Small intestine (tissue), 7 donors: ENCODE results near the gene PRPF19. TPM values are rescaled to one million over a fixed set of nuclear protein-coding genes. Genes with fewer than 3 reads are reported as not detected.
A peak's percentile ranks its signal among the peaks of the same experiment; 100 is the strongest.

ENCODE experiments used
- DNase-seq, 2 donors: peaks; one replicate each; pipeline versions ENCODE4 v3.0.0 to v3.0.0-alpha.2; 2013
- FAIRE-seq: peaks from 2 replicates; lab custom pipeline; 2012; peaks lifted over from hg19 to GRCh38; lab: Jason Lieb, UNC
- H3K27ac ChIP-seq, 3 donors: one replicate each; pipeline ENCODE4 v1.5.1; 2013; ENCODE audit warnings: low read length in 2 of 3, mild to moderate bottlenecking in 2 of 3, control low read depth in 1 of 3, inconsistent platforms in 1 of 3, low read depth in 1 of 3, moderate library complexity in 1 of 3
- H3K27me3 ChIP-seq, 3 donors: one replicate each; pipeline ENCODE4 v1.6.1; 2013; ENCODE audit warnings: low read length in 3 of 3, inconsistent platforms in 1 of 3; ENCODE audit not compliant: control insufficient read depth in 3 of 3, insufficient read depth in 3 of 3
- H3K36me3 ChIP-seq, 3 donors: one replicate each; pipeline ENCODE4 v1.6.1; 2013; ENCODE audit warnings: low read length in 3 of 3, inconsistent platforms in 1 of 3, low read depth in 1 of 3, mild to moderate bottlenecking in 1 of 3, moderate library complexity in 1 of 3; ENCODE audit not compliant: control insufficient read depth in 3 of 3, insufficient read depth in 2 of 3
- H3K4me1 ChIP-seq, 3 donors: one replicate each; pipeline ENCODE4 v1.6.1; 2013; ENCODE audit warnings: low read length in 2 of 3, inconsistent platforms in 1 of 3, low read depth in 1 of 3, mild to moderate bottlenecking in 1 of 3, moderate library complexity in 1 of 3; ENCODE audit not compliant: control insufficient read depth in 3 of 3, insufficient read depth in 2 of 3
- H3K4me3 ChIP-seq, 3 donors: one replicate each; pipeline ENCODE4 v1.5.1; 2013; ENCODE audit warnings: low read length in 3 of 3, control low read depth in 1 of 3, inconsistent platforms in 1 of 3, low read depth in 1 of 3, mild to moderate bottlenecking in 1 of 3, moderate library complexity in 1 of 3
- H3K9me3 ChIP-seq, 2 donors: one replicate each; pipeline ENCODE4 v1.6.1; 2013; ENCODE audit warnings: low read depth in 1 of 2, low read length in 1 of 2; ENCODE audit not compliant: control insufficient read depth in 2 of 2, insufficient read depth in 1 of 2
- WGBS, 3 donors: extraction: QIAGEN DNeasy Blood & Tissue Kit; methylation state at CpG; one replicate each; pipeline ENCODE4 v1.1.7; 2013; 5-methylcytosine and 5-hydroxymethylcytosine counted together
- polyA plus RNA-seq, 4 donors: library from polyadenylated mRNA; stranded (reverse) in 3 of 4; unstranded in 1 of 4; fragments of 200-250 nt in 3 of 4; fragments of 120-200 nt in 1 of 4; gene quantifications; one replicate each; pipeline versions ENCODE4 v1.2.1 to v1.2.3, GENCODE V29; 2013
- donor health status: healthy with polysubstance abuse.
- donor health status: control.
- donor health status: control.
- donor health status: Bipolar disorder and iron deficiency.
- donor health status: healthy.

PRPF19 gene
- polyA plus RNA-seq, 4 donors = 47.9 to 103 (median 80.7) TPM

DNA sequence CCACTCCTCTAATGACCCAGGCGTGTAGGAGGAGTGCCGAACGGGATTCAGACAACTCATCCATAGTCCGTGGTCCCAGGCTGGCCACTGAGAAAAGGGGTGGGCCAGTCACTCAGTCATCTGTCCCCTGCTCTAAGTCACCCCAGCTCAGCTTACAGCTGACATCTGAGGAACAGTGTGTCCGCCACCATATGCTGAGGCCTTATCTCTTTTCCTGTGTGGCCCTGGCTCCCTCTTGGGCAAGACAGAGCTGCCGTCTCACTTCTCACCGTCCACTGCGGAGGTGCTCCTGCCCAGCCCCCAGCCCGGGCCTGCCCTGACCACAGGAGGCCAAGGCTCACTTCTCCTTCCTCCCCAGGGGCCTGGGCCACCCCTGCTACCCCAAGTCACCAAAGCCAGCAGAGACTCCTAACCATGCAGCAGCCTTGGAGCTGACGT, 57.7 kb downstream of the PRPF19 start:
- WGBS, 3 donors = 77 to 88% (median 86%) methylated on average over 10 of the region's 10 CpGs
- Histone ChIP-seq H3K4me3 (no peak overlapping the region), H3K4me1 (peaks cover 5 to 42% (median 9%) of the 10 kb centered on the region in 3 donors), H3K9me3 (no peaks in the 10 kb centered on the region), H3K27ac (no peak overlapping the region), H3K36me3 (peaks cover 2 to 56% (median 7%) of the 10 kb centered on the region in 3 donors), H3K27me3 (no peaks in the 10 kb centered on the region)
- FAIRE-seq (no peak), DNase-seq (no peak)

DNA sequence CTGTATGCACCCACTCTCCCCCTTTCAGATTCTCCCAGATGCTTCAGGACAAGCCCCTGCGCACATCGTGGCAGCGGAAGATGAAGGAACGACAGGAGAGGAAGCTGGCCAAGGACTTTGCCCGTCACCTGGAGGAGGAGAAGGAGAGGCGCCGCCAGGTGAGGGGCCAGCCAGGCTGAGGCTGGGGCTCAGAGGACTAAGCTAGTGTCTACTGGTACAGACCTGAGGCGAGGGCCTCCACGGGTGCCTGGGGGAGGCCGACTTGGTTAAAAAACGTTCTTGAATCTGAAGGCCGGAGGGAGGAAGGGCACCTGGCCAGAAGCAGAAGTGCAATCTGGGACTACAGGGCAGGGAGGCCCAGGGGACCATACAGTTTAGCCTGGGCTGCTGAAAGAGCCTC, 58.5 kb downstream of the PRPF19 start:
- no peak for FAIRE-seq
- 48 to 77% (median 59%) methylated on average over 12 of the region's 12 CpGs for WGBS, 3 donors

DNA sequence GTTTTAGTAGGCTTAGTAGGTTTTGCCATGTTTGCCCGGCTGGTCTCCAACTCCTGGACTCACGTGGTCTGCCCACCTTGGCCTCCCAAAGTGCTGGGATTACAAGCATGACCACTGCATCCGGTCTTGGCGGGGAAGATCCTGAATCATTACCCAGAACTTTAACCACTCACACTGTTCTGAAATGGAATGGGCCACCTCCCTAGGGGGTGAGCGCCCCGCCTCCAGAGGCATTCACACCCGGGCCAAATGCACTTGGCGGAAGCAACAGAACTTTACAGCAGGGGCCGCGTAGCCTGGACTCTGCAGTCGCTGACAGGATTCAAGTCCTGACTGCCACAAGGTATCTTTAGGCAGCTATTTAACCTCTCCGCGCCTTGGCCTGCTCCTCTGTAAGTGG, 59.1 kb downstream of the PRPF19 start:
- 44 to 68% (median 61%) methylated on average over 13 of the region's 13 CpGs for WGBS, 3 donors
- no peaks in the 10 kb centered on the region for H3K9me3 ChIP-seq
- H3K27me3 ChIP-seq = no peaks in the 10 kb centered on the region
- peaks cover 5 to 40% (median 10%) of the 10 kb centered on the region in 3 donors for H3K4me1 ChIP-seq
- peak overlapping the region in 1 of 3 donors; percentile 0 for H3K27ac ChIP-seq
- H3K4me3 ChIP-seq = no peak overlapping the region
- peaks cover 2 to 49% (median 7%) of the 10 kb centered on the region in 3 donors for H3K36me3 ChIP-seq
- FAIRE-seq (no peak), DNase-seq (peak in 1 of 2 donors; percentile 25)

More for the DNA sequence above, 58.5 kb downstream of the PRPF19 start:
- H3K4me1 ChIP-seq = peaks cover 2 to 41% (median 8%) of the 10 kb centered on the region in 3 donors
- H3K27ac ChIP-seq = peak overlapping the region in 2 of 3 donors; percentile 0 to 20
- H3K36me3 ChIP-seq = peaks cover 2 to 49% (median 7%) of the 10 kb centered on the region in 3 donors
- no peaks in the 10 kb centered on the region for H3K9me3 ChIP-seq
- H3K4me3 ChIP-seq = no peak overlapping the region
- peak in 1 of 2 donors; percentile 46 for DNase-seq
- H3K27me3 ChIP-seq = no peaks in the 10 kb centered on the region

DNA sequence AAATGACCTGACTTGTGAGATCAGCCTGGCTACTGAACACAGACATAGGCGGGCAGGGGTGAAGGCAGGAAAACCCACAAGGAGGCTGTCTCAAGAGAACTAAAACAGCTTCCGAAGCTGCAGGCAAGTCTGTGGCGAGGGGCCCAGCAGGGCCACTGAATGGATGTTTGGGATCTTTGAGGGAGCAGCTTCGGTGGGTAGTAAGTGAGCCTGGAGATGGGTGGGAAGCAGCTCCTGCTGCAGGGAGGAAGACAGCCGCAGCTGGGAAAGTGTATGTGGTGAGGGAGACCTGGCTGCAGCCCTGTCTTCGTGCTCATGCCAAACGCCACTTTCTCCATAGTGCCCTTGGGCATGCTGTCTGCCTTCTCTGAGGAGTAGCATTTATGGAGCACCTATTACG, 61.0 kb downstream of the PRPF19 start:
- peaks cover 2 to 35% (median 7%) of the 10 kb centered on the region in 3 donors for H3K36me3 ChIP-seq
- no peak overlapping the region for H3K4me3 ChIP-seq
- peaks cover 3 to 36% (median 16%) of the 10 kb centered on the region in 3 donors for H3K4me1 ChIP-seq
- FAIRE-seq (no peak), DNase-seq (no peak)
- no peaks in the 10 kb centered on the region for H3K9me3 ChIP-seq
- no peaks in the 10 kb centered on the region for H3K27me3 ChIP-seq
- WGBS, 3 donors = 79 to 93% (median 86%) methylated on average over 8 of the region's 8 CpGs
- no peak overlapping the region for H3K27ac ChIP-seq

DNA sequence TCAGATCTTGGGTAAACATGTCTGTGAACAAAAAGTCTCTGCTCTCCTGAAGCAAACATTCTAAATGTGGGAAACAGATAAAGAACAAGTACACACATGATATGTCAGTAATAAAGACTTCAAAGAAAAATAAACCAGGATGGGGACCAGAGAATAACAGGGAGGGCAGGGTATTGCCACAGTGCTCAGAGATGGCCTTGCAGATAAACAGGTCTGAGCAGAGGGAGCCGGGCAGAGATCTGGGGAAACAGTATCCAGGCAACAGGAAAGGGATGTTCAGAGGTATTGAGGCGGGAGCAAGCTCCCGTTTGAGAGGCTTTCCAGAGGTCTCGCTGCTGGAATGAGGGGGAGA, 61.5 kb downstream of the PRPF19 start:
- no peak for FAIRE-seq
- Histone ChIP-seq H3K9me3 (no peaks in the 10 kb centered on the region), H3K4me1 (peaks cover 3 to 36% (median 16%) of the 10 kb centered on the region in 3 donors), H3K27ac (no peak overlapping the region), H3K27me3 (no peaks in the 10 kb centered on the region), H3K36me3 (peaks cover 0 to 30% (median 7%) of the 10 kb centered on the region in 3 donors), H3K4me3 (no peak overlapping the region)
- 36 to 45% (median 42%) methylated on average over 4 of the region's 4 CpGs for WGBS, 3 donors
- DNase-seq = no peak

DNA sequence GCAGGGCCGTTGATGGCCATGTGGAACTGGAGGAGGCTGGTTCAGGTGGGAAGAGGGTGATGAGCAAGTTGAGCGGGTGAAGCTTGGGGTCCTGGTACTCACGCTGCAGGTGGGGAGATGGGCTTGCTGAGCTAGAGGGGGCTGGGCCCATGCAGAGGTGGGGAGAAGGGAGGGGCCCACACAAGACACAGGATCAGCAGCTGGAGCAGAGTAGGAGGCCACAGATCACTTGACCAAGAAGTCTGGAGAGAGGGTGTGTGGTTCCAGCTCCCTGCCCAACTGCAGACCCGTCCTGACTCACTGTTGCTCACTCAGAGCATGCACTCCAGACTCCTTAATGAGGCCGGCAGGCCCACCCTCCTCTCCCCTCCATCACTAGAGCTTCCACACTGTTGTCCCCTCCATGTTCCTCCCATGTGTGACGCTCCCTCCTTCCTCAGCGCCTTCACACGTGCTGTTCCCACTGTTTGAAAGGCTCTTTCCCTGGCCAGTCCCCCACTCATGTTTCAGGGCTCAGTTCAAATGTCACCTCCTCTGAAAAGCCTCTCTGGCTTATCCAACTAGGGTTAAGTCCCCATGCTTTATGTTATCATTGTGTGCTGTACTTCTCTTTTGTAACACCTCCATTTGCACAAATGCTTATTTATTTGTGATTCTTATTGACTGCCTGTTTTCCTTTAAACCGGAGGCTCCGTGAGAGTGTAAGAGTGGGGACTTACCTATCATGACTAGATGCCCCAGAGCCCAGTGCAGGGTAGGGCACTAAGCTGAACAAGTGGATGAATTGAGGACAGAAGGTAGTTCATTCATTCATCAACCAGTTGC, 62.1 kb downstream of the PRPF19 start:
- 38 to 56% (median 47%) methylated on average over 10 of the region's 10 CpGs for WGBS, 3 donors
- no peaks in the 10 kb centered on the region for H3K27me3 ChIP-seq
- H3K4me1 ChIP-seq = peaks cover 3 to 36% (median 16%) of the 10 kb centered on the region in 3 donors
- peaks cover 0 to 24% (median 7%) of the 10 kb centered on the region in 3 donors for H3K36me3 ChIP-seq
- H3K9me3 ChIP-seq = no peaks in the 10 kb centered on the region
- DNase-seq = no peak
- peak overlapping the region in 1 of 3 donors; percentile 79 for H3K4me3 ChIP-seq
- H3K27ac ChIP-seq = no peak overlapping the region
- no peak for FAIRE-seq

DNA sequence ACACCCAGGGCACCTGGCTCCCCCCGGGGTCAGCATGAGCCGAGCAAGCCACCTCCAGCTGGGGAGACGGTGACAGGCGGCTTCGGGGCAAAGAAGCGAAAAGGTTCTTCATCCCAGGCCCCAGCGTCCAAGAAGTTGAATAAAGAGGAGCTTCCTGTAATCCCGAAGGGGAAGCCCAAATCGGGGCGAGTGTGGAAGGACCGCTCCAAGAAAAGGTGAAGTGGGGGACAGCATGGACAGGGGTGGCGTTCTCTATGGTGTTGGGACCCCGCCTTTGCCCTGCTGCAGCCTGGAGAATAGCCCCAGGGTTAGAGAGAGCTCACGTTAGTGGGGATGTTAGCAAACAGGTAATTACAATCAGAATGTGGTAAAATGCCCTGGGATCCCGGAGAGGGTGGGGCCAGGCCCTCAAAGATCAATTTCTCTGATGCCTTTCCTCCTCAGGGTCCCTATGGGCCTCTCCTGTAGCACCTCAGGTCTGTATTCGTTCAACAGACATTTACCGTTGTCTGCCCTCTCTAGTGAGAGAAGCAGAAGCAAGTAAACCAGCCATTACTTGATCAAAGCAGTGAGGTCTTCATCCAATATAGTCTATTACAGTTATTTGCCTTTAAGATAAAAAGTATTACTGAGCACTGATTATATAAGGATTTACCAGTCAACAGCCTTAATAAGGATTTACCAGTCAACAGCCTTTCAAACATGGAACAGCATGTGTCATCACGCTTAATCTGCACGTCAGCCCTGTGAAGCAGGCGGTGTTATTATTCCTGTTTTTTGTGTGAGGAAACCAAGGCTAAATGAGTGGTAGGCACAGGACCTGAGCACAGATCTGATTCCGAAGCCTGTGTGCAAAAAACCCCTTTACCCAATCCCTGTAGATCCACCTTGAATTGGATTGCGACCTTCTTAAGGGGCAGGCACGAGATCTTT, 63.5 kb downstream of the PRPF19 start:
- FAIRE-seq = no peak
- H3K27ac ChIP-seq = peak overlapping the region; percentile 24 to 66 (median 56)

More for the DNA sequence above, 63.5 kb downstream of the PRPF19 start:
- Histone ChIP-seq H3K9me3 (no peaks in the 10 kb centered on the region), H3K36me3 (peaks cover 0 to 11% (median 1%) of the 10 kb centered on the region in 3 donors), H3K27me3 (no peaks in the 10 kb centered on the region), H3K4me1 (peaks cover 3 to 30% (median 16%) of the 10 kb centered on the region in 3 donors), H3K4me3 (peak overlapping the region; percentile 62 to 88 (median 79))
- 4 to 11% (median 5%) methylated on average over 23 of the region's 23 CpGs for WGBS, 3 donors
- peak; percentile 20 to 23 for DNase-seq
